Measurements from ENCODE around the gene TSR3.
A peak's percentile ranks its signal among the peaks of the same experiment; 100 is the strongest.

Gene TSR3

GRCh38 chr16:1351582-1352362 is at the start of gene TSR3, which contains the start of gene GNPTG:
TSR3 (minus strand) TSS chr16:1351878; CDS start chr16:1351804, 74 bp downstream.
GNPTG (plus strand) TSS chr16:1351931; CDS start chr16:1351966, 35 bp downstream.
- DNase-seq = peak; percentile 60 to 96 (median 69)
- intact Hi-C loops (cut with DNase I) = loop anchor here (2.0 to 5.0 kb wide), 2 partner anchors 49 to 69 kb away; partner anchors contain the start of gene UQCC4

- no peak for DNase-seq
- intact Hi-C loops (cut with DNase I) = loop anchor here (10.0 kb wide), 1 partner anchor 96 kb away; the partner anchor contains the start of gene UBE2I
These were observed 49.5 kb upstream of the TSR3 start for GRCh38 chr16:1401061-1401757.

GRCh38 chr16:1398826-1399581 is 47.3 kb upstream of the TSR3 start:
- DNase-seq = no peak
- intact Hi-C loops (cut with DNase I) = no loop called here

- DNase-seq = no peak
- intact Hi-C loops (cut with DNase I) = no loop called here
These were observed 46.7 kb upstream of the TSR3 start for GRCh38 chr16:1398351-1398750.

- intact Hi-C loops (cut with DNase I) = no loop called here
These were observed 46.1 kb upstream of the TSR3 start for GRCh38 chr16:1397779-1398178.

GRCh38 chr16:1395444-1396031 is 43.9 kb upstream of the TSR3 start:
- DNase-seq = no peak
- intact Hi-C loops (cut with DNase I) = no loop called here

More at GRCh38 chr16:1397779-1398178, 46.1 kb upstream of the TSR3 start:
- DNase-seq = no peak

GRCh38 chr16:1394367-1394951 is 42.8 kb upstream of the TSR3 start:
- intact Hi-C loops (cut with DNase I) = no loop called here
- DNase-seq = no peak

GRCh38 chr16:1393613-1394176 is 42.0 kb upstream of the TSR3 start:
- intact Hi-C loops (cut with DNase I) = no loop called here
- DNase-seq = no peak

- intact Hi-C loops (cut with DNase I) = no loop called here
- DNase-seq = no peak
These were observed 41.1 kb upstream of the TSR3 start for GRCh38 chr16:1392826-1393225.

GRCh38 chr16:1390239-1390779 is 38.6 kb upstream of the TSR3 start:
- DNase-seq = no peak
- intact Hi-C loops (cut with DNase I) = no loop called here

- DNase-seq = no peak
These were observed 38.1 kb upstream of the TSR3 start for GRCh38 chr16:1389762-1390161.

GRCh38 chr16:1387331-1387730 is 35.7 kb upstream of the TSR3 start:
- DNase-seq = no peak
- intact Hi-C loops (cut with DNase I) = no loop called here

More at GRCh38 chr16:1389762-1390161, 38.1 kb upstream of the TSR3 start:
- intact Hi-C loops (cut with DNase I) = no loop called here

- intact Hi-C loops (cut with DNase I) = no loop called here
- DNase-seq = peak in 2 of 10 donors; percentile 31 to 82
These were observed 33.6 kb upstream of the TSR3 start for GRCh38 chr16:1385232-1385631.

GRCh38 chr16:1383556-1383955 is 31.9 kb upstream of the TSR3 start:
- intact Hi-C loops (cut with DNase I) = no loop called here
- no peak for DNase-seq

- intact Hi-C loops (cut with DNase I) = no loop called here
- DNase-seq = no peak
These were observed 30.1 kb upstream of the TSR3 start for GRCh38 chr16:1381612-1382406.

GRCh38 chr16:1380195-1380594 is 28.5 kb upstream of the TSR3 start:
- DNase-seq = no peak
- intact Hi-C loops (cut with DNase I) = no loop called here

- DNase-seq = peak in 3 of 10 donors; percentile 28 to 45 (median 36)
- intact Hi-C loops (cut with DNase I) = no loop called here
These were observed 27.8 kb upstream of the TSR3 start for GRCh38 chr16:1379304-1380076.

- intact Hi-C loops (cut with DNase I) = no loop called here
- peak in 9 of 10 donors; percentile 22 to 93 (median 63) for DNase-seq
These were observed 27.2 kb upstream of the TSR3 start for GRCh38 chr16:1378804-1379303.

Data from posterior cingulate gyrus (tissue), 11 donors.